EH (cell line): ENCODE measurements around the gene ZNF214.
A peak's percentile ranks its signal among the peaks of the same experiment; 100 is the strongest.

ENCODE experiments used
- DNase-seq: peaks from one replicate; pipeline ENCODE4 v3.0.0-alpha.2; 2015; ENCODE audit warnings: low read depth

Gene ZNF214

GRCh38 chr11:7020183-7020917 is at the start of gene ZNF214, which contains the start of gene NLRP14:
Gene ZNF214 (minus strand): TSS chr11:7020346. CDS start chr11:7002835, 17,511 bp downstream.
Gene NLRP14 (plus strand): TSS chr11:7020479. CDS start chr11:7038587, 18,108 bp downstream.
- peak; percentile 94 for DNase-seq

- DNase-seq = no peak
Measured at GRCh38 chr11:7062534-7062933, 42.4 kb upstream of the ZNF214 start.

GRCh38 chr11:7060868-7061267 is 40.7 kb upstream of the ZNF214 start:
- DNase-seq = peak; percentile 69

- DNase-seq = no peak
Measured at GRCh38 chr11:7057641-7058040, 37.5 kb upstream of the ZNF214 start.

GRCh38 chr11:7056828-7057513 is 36.8 kb upstream of the ZNF214 start:
- no peak for DNase-seq

- DNase-seq = no peak
Measured at GRCh38 chr11:7050191-7050590, 30.0 kb upstream of the ZNF214 start.

- peak; percentile 39 for DNase-seq
Measured at GRCh38 chr11:7046474-7047175, 26.5 kb upstream of the ZNF214 start.

GRCh38 chr11:7034019-7034418 is 13.9 kb upstream of the ZNF214 start:
- DNase-seq = no peak

GRCh38 chr11:7032692-7033091 is 12.5 kb upstream of the ZNF214 start:
- no peak for DNase-seq

GRCh38 chr11:7031471-7031871 is 11.3 kb upstream of the ZNF214 start:
- no peak for DNase-seq

- DNase-seq = no peak
Measured at GRCh38 chr11:7030836-7031235, 10.7 kb upstream of the ZNF214 start.

GRCh38 chr11:7028141-7028540 is 8.0 kb upstream of the ZNF214 start:
- no peak for DNase-seq

- DNase-seq = no peak
Measured at GRCh38 chr11:7021318-7021717, 1.2 kb upstream of the ZNF214 start.

- DNase-seq = no peak
Measured at GRCh38 chr11:7019500-7020182, 505 bp downstream of the ZNF214 start.

- no peak for DNase-seq
Measured at GRCh38 chr11:7016011-7016410, 4.1 kb downstream of the ZNF214 start.

GRCh38 chr11:7014118-7014517 is 6.0 kb downstream of the ZNF214 start:
- no peak for DNase-seq

- DNase-seq = peak; percentile 69
Measured at GRCh38 chr11:7004482-7004881, 15.7 kb downstream of the ZNF214 start.

GRCh38 chr11:6995703-6996102 is 24.4 kb downstream of the ZNF214 start:
- DNase-seq = peak; percentile 15

- peak; percentile 95 for DNase-seq
Measured at GRCh38 chr11:6992457-6993417, 27.4 kb downstream of the ZNF214 start.

GRCh38 chr11:6992026-6992425 is 28.1 kb downstream of the ZNF214 start:
- DNase-seq = peak; percentile 77

GRCh38 chr11:6991227-6991626 is 28.9 kb downstream of the ZNF214 start:
- DNase-seq = no peak
